Mesendoderm (in vitro differentiated cells): Measurements from ENCODE around the gene C12orf75.
"Not testable (repeated sequence)": the region's sequence is repeated elsewhere in the genome, so short reads cannot be mapped to it uniquely, and the experiment has no call there.

Source experiments
- DNase-seq: peaks from one replicate; pipeline ENCODE4 v3.0.0; 2013
- H2AK5ac ChIP-seq: 2 replicates; pipeline ENCODE4 v1.6.1; 2013; ENCODE audit warnings: low read length, inconsistent platforms
- H2BK120ac ChIP-seq: 2 replicates; pipeline ENCODE4 v1.6.1; 2013; ENCODE audit warnings: low read depth, mild to moderate bottlenecking, low read length, moderate library complexity, mixed read lengths
- H2BK15ac ChIP-seq: replicated peaks from 2 replicates; pipeline ENCODE4 v1.6.1; 2013; ENCODE audit warnings: low read depth, mild to moderate bottlenecking, moderate library complexity
- H2BK5ac ChIP-seq: 2 replicates; pipeline ENCODE4 v1.6.1; 2013; ENCODE audit warnings: low read length, inconsistent platforms
- H3K18ac ChIP-seq: 2 replicates; pipeline ENCODE4 v1.6.1; 2013; ENCODE audit warnings: mild to moderate bottlenecking, low read length, mixed read lengths
- H3K23ac ChIP-seq: one replicate; pipeline ENCODE4 v1.6.1; 2013; ENCODE audit warnings: low read length
- H3K27ac ChIP-seq: 2 replicates; pipeline ENCODE4 v1.5.1; 2013; ENCODE audit warnings: low read depth, mild to moderate bottlenecking, inconsistent platforms, low read length, moderate library complexity
- H3K27me3 ChIP-seq: 2 replicates; pipeline ENCODE4 v1.6.1; 2013; ENCODE audit warnings: low read length, control low read depth, mild to moderate bottlenecking, inconsistent platforms; ENCODE audit not compliant: insufficient read depth, poor library complexity
- H3K36me3 ChIP-seq: 2 replicates; pipeline ENCODE4 v1.6.1; 2013; ENCODE audit warnings: low read length, inconsistent platforms; ENCODE audit not compliant: control insufficient read depth, insufficient read depth
- H3K4ac ChIP-seq: one replicate; pipeline ENCODE4 v1.6.1; 2013; ENCODE audit warnings: low read depth, mild to moderate bottlenecking, low read length, moderate library complexity
- H3K4me1 ChIP-seq: 2 replicates; pipeline ENCODE4 v1.6.1; 2013; ENCODE audit warnings: low read depth, low read length, inconsistent platforms; ENCODE audit not compliant: control insufficient read depth
- H3K4me2 ChIP-seq: 2 replicates; pipeline ENCODE4 v1.6.1; 2013; ENCODE audit warnings: low read length
- H3K4me3 ChIP-seq: 2 replicates; pipeline ENCODE4 v1.5.1; 2013; ENCODE audit warnings: mild to moderate bottlenecking, low read length
- H3K56ac ChIP-seq: one replicate; pipeline ENCODE4 v1.6.1; 2013; ENCODE audit warnings: low read length
- H3K79me1 ChIP-seq: 2 replicates; pipeline ENCODE4 v1.6.1; 2013; ENCODE audit warnings: low read length, inconsistent platforms
- H3K79me2 ChIP-seq: 2 replicates; pipeline ENCODE4 v1.6.1; 2013; ENCODE audit warnings: mild to moderate bottlenecking, low read length; ENCODE audit not compliant: control insufficient read depth, insufficient read depth
- H3K9ac ChIP-seq: 2 replicates; pipeline ENCODE4 v1.6.1; 2013; ENCODE audit warnings: low read length, inconsistent platforms
- H4K5ac ChIP-seq: one replicate; pipeline ENCODE4 v1.6.1; 2013; ENCODE audit warnings: low read length
- H4K8ac ChIP-seq: one replicate; pipeline ENCODE4 v1.6.1; 2013; ENCODE audit warnings: low read depth, mild to moderate bottlenecking, control low read depth, low read length, moderate library complexity
- WGBS: extraction: QIAGEN DNeasy Blood & Tissue Kit; methylation state at CpG from one replicate; pipeline ENCODE4 v1.1.7; 2013; ENCODE audit warnings: low lambda C conversion rate, missing lambda C conversion rate; ENCODE audit not compliant: insufficient coverage; ENCODE audit errors: extremely low coverage; 5-methylcytosine and 5-hydroxymethylcytosine counted together

C12orf75 gene

DNA sequence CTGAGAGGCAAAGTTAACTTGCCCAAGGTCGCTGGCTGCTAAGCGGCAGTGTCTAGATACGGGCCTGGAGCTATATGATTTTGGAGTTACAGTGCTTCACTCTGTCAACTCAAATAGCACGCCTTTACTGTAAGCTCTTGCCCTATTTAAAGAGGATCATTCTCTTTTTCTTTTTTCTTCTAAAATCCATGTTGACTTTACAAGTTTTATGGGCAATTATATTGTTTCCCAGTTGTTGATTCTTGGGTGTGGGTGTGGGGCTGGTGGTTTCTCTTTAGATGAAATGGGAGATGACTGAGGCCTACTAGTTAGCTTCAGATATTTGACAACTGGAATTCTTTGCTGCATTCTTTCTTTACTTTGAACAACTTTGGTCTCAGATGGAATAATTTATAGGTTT, 70.7 kb downstream of the C12orf75 start:
- H2BK120ac ChIP-seq = no peak overlapping the region
- no peak overlapping the region for H2AK5ac ChIP-seq
- no peak overlapping the region for H2BK5ac ChIP-seq
- no peak overlapping the region for H4K5ac ChIP-seq
- no peak overlapping the region for H3K4me3 ChIP-seq
- H3K23ac ChIP-seq = no peak overlapping the region
- H3K79me2 ChIP-seq = no peaks in the 10 kb centered on the region
- no peaks in the 10 kb centered on the region for H3K4me1 ChIP-seq
- WGBS = no CpG with 5 or more reads among the region's 4 CpGs
- H3K27me3 ChIP-seq = no peaks in the 10 kb centered on the region
- no peak overlapping the region for H3K27ac ChIP-seq
- no peak overlapping the region for H3K4ac ChIP-seq
- no peaks in the 10 kb centered on the region for H3K79me1 ChIP-seq
- no peak overlapping the region for H4K8ac ChIP-seq
- no peak overlapping the region for H2BK15ac ChIP-seq
- H3K18ac ChIP-seq = no peak overlapping the region
- DNase-seq = no peak
- H3K4me2 ChIP-seq = no peak overlapping the region
- no peaks in the 10 kb centered on the region for H3K36me3 ChIP-seq
- no peak overlapping the region for H3K56ac ChIP-seq
- no peak overlapping the region for H3K9ac ChIP-seq

DNA sequence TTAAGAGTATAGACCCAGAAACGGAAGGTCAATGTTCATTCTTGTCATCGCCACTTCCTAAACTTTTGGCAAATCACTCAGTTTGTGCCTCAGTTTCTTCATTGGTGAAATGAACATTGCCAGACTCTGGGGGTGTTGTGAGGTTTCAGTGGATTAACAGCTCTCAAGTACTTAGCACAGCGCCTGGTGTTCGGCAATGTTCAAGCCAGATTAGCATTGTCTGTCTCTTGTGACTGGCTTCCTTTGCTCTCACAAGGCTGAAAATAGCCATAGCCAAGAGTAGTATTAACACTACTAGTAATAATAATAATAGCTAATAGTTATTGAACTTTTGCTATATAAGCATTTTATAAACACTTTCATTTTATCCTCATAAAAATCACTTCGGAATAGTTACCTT, 71.9 kb downstream of the C12orf75 start:
- H3K4me3 ChIP-seq = no peak overlapping the region
- no peak overlapping the region for H2BK120ac ChIP-seq

GRCh38 chr12:105403095-105403494, 72.6 kb downstream of the C12orf75 start:
- Histone ChIP-seq H3K4me1 (no peaks in the 10 kb centered on the region), H3K18ac (no peak overlapping the region), H2AK5ac (no peak overlapping the region), H3K4me3 (no peak overlapping the region), H3K56ac (no peak overlapping the region), H2BK120ac (no peak overlapping the region), H3K4me2 (no peak overlapping the region), H3K9ac (no peak overlapping the region), H3K23ac (no peak overlapping the region), H3K79me1 (no peaks in the 10 kb centered on the region), H2BK5ac (no peak overlapping the region), H3K36me3 (no peaks in the 10 kb centered on the region), H4K5ac (no peak overlapping the region), H3K4ac (no peak overlapping the region), H3K27me3 (no peaks in the 10 kb centered on the region), H4K8ac (no peak overlapping the region), H2BK15ac (no peak overlapping the region), H3K27ac (no peak overlapping the region), H3K79me2 (no peaks in the 10 kb centered on the region)
- no CpG with 5 or more reads among the region's 1 CpG for WGBS
- no peak for DNase-seq

More for the DNA sequence above, 71.9 kb downstream of the C12orf75 start:
- Histone ChIP-seq H3K4me1 (no peaks in the 10 kb centered on the region), H3K56ac (no peak overlapping the region), H4K5ac (no peak overlapping the region), H2BK5ac (no peak overlapping the region), H3K27ac (no peak overlapping the region), H3K9ac (no peak overlapping the region), H3K18ac (no peak overlapping the region), H3K4me2 (no peak overlapping the region), H3K23ac (no peak overlapping the region), H3K79me2 (no peaks in the 10 kb centered on the region), H2BK15ac (no peak overlapping the region), H2AK5ac (no peak overlapping the region), H4K8ac (no peak overlapping the region), H3K27me3 (no peaks in the 10 kb centered on the region), H3K79me1 (no peaks in the 10 kb centered on the region), H3K36me3 (no peaks in the 10 kb centered on the region), H3K4ac (no peak overlapping the region)
- WGBS = no CpG with 5 or more reads among the region's 5 CpGs
- no peak for DNase-seq

- not testable (repeated sequence) for H3K79me2 ChIP-seq, H4K5ac ChIP-seq, H2BK5ac ChIP-seq, H3K27ac ChIP-seq, H3K79me1 ChIP-seq, H3K4ac ChIP-seq, H3K9ac ChIP-seq, H3K4me2 ChIP-seq, DNase-seq, H3K36me3 ChIP-seq, H3K23ac ChIP-seq, H2BK120ac ChIP-seq, H2BK15ac ChIP-seq, H3K27me3 ChIP-seq, H3K4me3 ChIP-seq, H3K4me1 ChIP-seq, H3K18ac ChIP-seq, H3K56ac ChIP-seq, H2AK5ac ChIP-seq, H4K8ac ChIP-seq
- no CpG with 5 or more reads among the region's 3 CpGs for WGBS
These were observed 73.6 kb downstream of the C12orf75 start for GRCh38 chr12:105404134-105404533.

DNA sequence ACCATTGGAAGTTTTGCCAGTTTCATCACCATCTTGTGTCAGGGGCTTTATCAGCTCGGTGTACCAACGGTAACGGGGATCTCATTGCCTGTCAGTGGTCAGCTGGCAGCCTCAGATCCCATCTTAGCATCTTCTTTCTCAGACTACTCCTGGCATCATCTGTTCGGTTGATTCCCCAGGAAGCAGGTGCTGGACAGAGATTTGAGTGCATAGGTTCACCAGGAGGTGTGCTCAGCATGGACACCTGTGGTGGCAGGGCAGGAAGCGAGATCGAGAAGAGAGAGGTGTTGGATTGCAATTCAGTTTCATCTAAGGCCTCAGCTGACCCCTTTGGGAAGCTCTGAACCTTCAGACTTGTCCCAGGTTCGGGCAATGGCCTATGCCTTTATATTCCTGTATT, 76.0 kb downstream of the C12orf75 start:
- no peak overlapping the region for H2BK120ac ChIP-seq
- H3K79me1 ChIP-seq = no peaks in the 10 kb centered on the region
- no peak overlapping the region for H2BK5ac ChIP-seq
- H3K23ac ChIP-seq = no peak overlapping the region
- H3K18ac ChIP-seq = no peak overlapping the region
- H3K4me2 ChIP-seq = no peak overlapping the region
- no peak overlapping the region for H2BK15ac ChIP-seq
- no peaks in the 10 kb centered on the region for H3K27me3 ChIP-seq
- no peak overlapping the region for H3K4me3 ChIP-seq
- no peaks in the 10 kb centered on the region for H3K4me1 ChIP-seq
- no peak for DNase-seq
- no peaks in the 10 kb centered on the region for H3K36me3 ChIP-seq
- no peak overlapping the region for H3K9ac ChIP-seq
- no peak overlapping the region for H3K27ac ChIP-seq
- H4K8ac ChIP-seq = no peak overlapping the region
- H3K4ac ChIP-seq = no peak overlapping the region
- WGBS = no CpG with 5 or more reads among the region's 7 CpGs
- no peak overlapping the region for H3K56ac ChIP-seq
- H2AK5ac ChIP-seq = no peak overlapping the region
- no peaks in the 10 kb centered on the region for H3K79me2 ChIP-seq
- H4K5ac ChIP-seq = no peak overlapping the region

DNA sequence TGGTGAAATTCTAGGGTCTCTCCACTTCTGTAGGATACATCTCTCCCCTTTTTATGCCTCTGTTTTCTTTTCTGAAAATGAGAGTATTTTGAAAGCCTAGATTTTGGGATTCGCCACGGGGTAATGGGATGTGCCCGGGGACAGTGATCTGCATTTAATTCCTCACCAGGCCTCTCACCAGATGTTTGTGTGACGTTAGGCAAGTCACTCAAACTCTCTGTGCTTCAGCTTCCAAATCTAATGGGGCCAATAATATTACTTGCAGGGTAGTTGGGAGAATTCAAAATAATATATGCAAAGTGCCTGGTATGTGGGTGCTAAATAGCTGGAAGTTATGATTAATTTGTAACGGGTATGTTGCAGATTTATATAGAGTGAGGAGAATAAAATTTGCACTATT, 78.8 kb downstream of the C12orf75 start:
- WGBS = 100% methylated on average over 1 of the region's 5 CpGs
- Histone ChIP-seq H3K4me3 (no peak overlapping the region), H2AK5ac (no peak overlapping the region), H3K56ac (no peak overlapping the region), H3K79me2 (no peaks in the 10 kb centered on the region), H3K4me2 (no peak overlapping the region), H4K8ac (no peak overlapping the region), H3K23ac (no peak overlapping the region), H3K27ac (no peak overlapping the region), H3K4ac (no peak overlapping the region), H3K36me3 (no peaks in the 10 kb centered on the region), H2BK15ac (no peak overlapping the region), H3K79me1 (no peaks in the 10 kb centered on the region), H3K18ac (no peak overlapping the region), H2BK120ac (no peak overlapping the region), H3K9ac (no peak overlapping the region), H4K5ac (no peak overlapping the region), H2BK5ac (no peak overlapping the region), H3K27me3 (no peaks in the 10 kb centered on the region), H3K4me1 (no peaks in the 10 kb centered on the region)
- no peak for DNase-seq
